Neural cell (in vitro differentiated cells): ENCODE data around the gene VCP. TPM values are rescaled to one million over a fixed set of nuclear protein-coding genes. Genes with fewer than 3 reads are reported as not detected.
A peak's percentile ranks its signal among the peaks of the same experiment; 100 is the strongest.

ENCODE experiments used
- H2AFZ ChIP-seq: fragments of 200-600, 300-800 bp; sonication (generic), shearing (Covaris generic); 2 replicates; pipeline ENCODE4 v1.6.0; 2014; ENCODE audit warnings: low read depth, mild to moderate bottlenecking, antibody characterized with exemption, low read length, moderate library complexity
- H3F3A ChIP-seq: fragments of 200-600 bp; shearing (Covaris generic); 2 replicates; pipeline ENCODE4 v1.6.1; 2016; ENCODE audit warnings: mild to moderate bottlenecking, moderate library complexity, mixed read lengths, antibody characterized with exemption, low read length; ENCODE audit not compliant: insufficient read depth, poor library complexity, severe bottlenecking
- H3K27ac ChIP-seq: fragments of 200-600, 300-800 bp; sonication (generic), shearing (Covaris generic); 2 replicates; pipeline ENCODE4 v1.5.1; 2014; ENCODE audit warnings: mild to moderate bottlenecking, low read length, moderate library complexity
- H3K27me3 ChIP-seq: fragments of 300-800, 200-600 bp; sonication (generic), shearing (Covaris generic); 2 replicates; pipeline ENCODE4 v1.6.0; 2014; ENCODE audit warnings: mild to moderate bottlenecking, low read depth, low read length, moderate library complexity; ENCODE audit not compliant: insufficient read depth
- H3K36me3 ChIP-seq: fragments of 300-800, 200-600 bp; sonication (generic), shearing (Covaris generic); 2 replicates; pipeline ENCODE4 v1.5.1; 2014; ENCODE audit warnings: mild to moderate bottlenecking, antibody characterized with exemption, low read length, moderate library complexity; ENCODE audit not compliant: insufficient read depth
- H3K4me2 ChIP-seq: fragments of 300-800, 200-600 bp; sonication (generic), shearing (Covaris generic); 2 replicates; pipeline ENCODE4 v1.6.0; 2014; ENCODE audit warnings: mild to moderate bottlenecking, low read length
- H3K4me3 ChIP-seq: fragments of 300-800, 200-600 bp; sonication (generic), shearing (Covaris generic); 2 replicates; pipeline ENCODE4 v1.5.1; 2014; ENCODE audit warnings: mild to moderate bottlenecking, low read length, moderate library complexity
- H3K79me2 ChIP-seq: fragments of 200-600 bp; shearing (Covaris generic); replicated peaks from 2 replicates; pipeline ENCODE4 v1.6.0; 2014; ENCODE audit warnings: mild to moderate bottlenecking, low read length, moderate library complexity; ENCODE audit not compliant: insufficient read depth
- H3K9ac ChIP-seq: fragments of 300-800, 200-600 bp; sonication (generic), shearing (Covaris generic); 2 replicates; pipeline ENCODE4 v1.6.1; 2016; ENCODE audit warnings: mild to moderate bottlenecking, low read length, mixed read lengths
- H3K9me2 ChIP-seq: fragments of 200-600 bp; shearing (Covaris generic); 2 replicates; pipeline ENCODE4 v1.6.1; 2016; ENCODE audit warnings: mild to moderate bottlenecking, low read length, mixed read lengths; ENCODE audit not compliant: insufficient read depth
- H3K9me3 ChIP-seq: fragments of 200-600, 300-800 bp; sonication (generic), shearing (Covaris generic); 2 replicates; pipeline ENCODE4 v1.6.1; 2016; ENCODE audit warnings: mild to moderate bottlenecking, mixed run types, low read length, moderate library complexity, mixed read lengths
- H4K20me1 ChIP-seq: fragments of 200-600 bp; shearing (Covaris generic); 2 replicates; pipeline ENCODE4 v1.6.1; 2016; ENCODE audit warnings: mild to moderate bottlenecking, mixed run types; ENCODE audit not compliant: insufficient read depth
- EP300 ChIP-seq: fragments of 450-650 bp; conservative IDR thresholded peaks from 2 replicates; pipeline ENCODE4 v1.6.1; 2014; ENCODE audit warnings: antibody characterized with exemption, mild to moderate bottlenecking, moderate library complexity; ENCODE audit not compliant: poor library complexity, severe bottlenecking
- EZH2 ChIP-seq: fragments of 200-600, 300-800 bp; shearing (Covaris generic), sonication (generic); IDR thresholded peaks from 2 replicates; pipeline ENCODE4 v1.6.1; 2014; ENCODE audit warnings: antibody characterized with exemption, low read length, borderline replicate concordance, mild to moderate bottlenecking; ENCODE audit not compliant: insufficient read depth, poor library complexity, severe bottlenecking
- MXI1 ChIP-seq: fragments of 450-650 bp; conservative IDR thresholded peaks from 2 replicates; pipeline ENCODE4 v1.6.1; 2014; ENCODE audit warnings: antibody characterized with exemption, mild to moderate bottlenecking; ENCODE audit not compliant: poor library complexity, severe bottlenecking
- POLR2AphosphoS5 ChIP-seq: IDR thresholded peaks from 2 replicates; pipeline ENCODE4 v1.6.1; 2012
- RAD21 ChIP-seq: fragments of 450-650 bp; conservative IDR thresholded peaks from 2 replicates; pipeline ENCODE4 v1.6.1; 2014; ENCODE audit warnings: antibody characterized with exemption, mild to moderate bottlenecking, moderate library complexity
- REST ChIP-seq: IDR thresholded peaks from 2 replicates; pipeline ENCODE4 v1.6.1; 2012; ENCODE audit warnings: borderline replicate concordance
- SMC3 ChIP-seq: fragments of 450-650 bp; conservative IDR thresholded peaks from 2 replicates; pipeline ENCODE4 v1.6.1; 2014; ENCODE audit warnings: antibody characterized with exemption, mild to moderate bottlenecking, moderate library complexity; ENCODE audit not compliant: poor library complexity
- TAF1 ChIP-seq: IDR thresholded peaks from 2 replicates; pipeline ENCODE4 v1.6.1; 2012; ENCODE audit warnings: low read depth
- polyA plus RNA-seq: library from polyadenylated mRNA; depleted of rRNA; stranded (reverse); fragments of >200 nt; gene quantifications from 2 replicates; pipeline ENCODE4 v1.2.3, GENCODE V29; 2014
- TF ChIP-seq, protein P1 (sequence below): fragments of 450-650 bp; IDR thresholded peaks from 2 replicates; pipeline ENCODE4 v1.5.1; 2014; ENCODE audit warnings: antibody characterized with exemption, mild to moderate bottlenecking, moderate library complexity; ENCODE audit not compliant: poor library complexity, severe bottlenecking

VCP gene
- polyA plus RNA-seq, 1 donor from 2014 or later, result 139 TPM

GRCh38 chr9:35070823-35071813 is 1.3 kb downstream of the VCP start:
- H3K9ac ChIP-seq, result peak overlapping the region; percentile 96
- TF ChIP-seq EZH2 (no peak), SMC3 (no peak), RAD21 (no peak)
- H3K4me2 ChIP-seq, result peak overlapping the region; percentile 88
- no peaks in the 10 kb centered on the region for H3F3A ChIP-seq
- H2AFZ ChIP-seq, result no peak overlapping the region
- no peaks in the 10 kb centered on the region for H3K9me3 ChIP-seq
- H3K36me3 ChIP-seq, result no peaks in the 10 kb centered on the region
- no peaks in the 10 kb centered on the region for H3K9me2 ChIP-seq
- peaks cover 55% of the 10 kb centered on the region for H3K79me2 ChIP-seq
- no peaks in the 10 kb centered on the region for H3K27me3 ChIP-seq
- H4K20me1 ChIP-seq, result peaks cover 14% of the 10 kb centered on the region
- peak overlapping the region; percentile 93 for H3K27ac ChIP-seq
- H3K4me3 ChIP-seq, result peak overlapping the region; percentile 97

- H3K27me3 ChIP-seq, result no peaks in the 10 kb centered on the region
- H3K4me3 ChIP-seq, result peak overlapping the region; percentile 18
- no peak overlapping the region for H3K9ac ChIP-seq
- no peak overlapping the region for H2AFZ ChIP-seq
- TF ChIP-seq SMC3 (no peak), REST (no peak), EZH2 (no peak), RAD21 (no peak), TAF1 (no peak), EP300 (no peak), POLR2AphosphoS5 (no peak), MXI1 (no peak)
- TF ChIP-seq, protein P1, sequence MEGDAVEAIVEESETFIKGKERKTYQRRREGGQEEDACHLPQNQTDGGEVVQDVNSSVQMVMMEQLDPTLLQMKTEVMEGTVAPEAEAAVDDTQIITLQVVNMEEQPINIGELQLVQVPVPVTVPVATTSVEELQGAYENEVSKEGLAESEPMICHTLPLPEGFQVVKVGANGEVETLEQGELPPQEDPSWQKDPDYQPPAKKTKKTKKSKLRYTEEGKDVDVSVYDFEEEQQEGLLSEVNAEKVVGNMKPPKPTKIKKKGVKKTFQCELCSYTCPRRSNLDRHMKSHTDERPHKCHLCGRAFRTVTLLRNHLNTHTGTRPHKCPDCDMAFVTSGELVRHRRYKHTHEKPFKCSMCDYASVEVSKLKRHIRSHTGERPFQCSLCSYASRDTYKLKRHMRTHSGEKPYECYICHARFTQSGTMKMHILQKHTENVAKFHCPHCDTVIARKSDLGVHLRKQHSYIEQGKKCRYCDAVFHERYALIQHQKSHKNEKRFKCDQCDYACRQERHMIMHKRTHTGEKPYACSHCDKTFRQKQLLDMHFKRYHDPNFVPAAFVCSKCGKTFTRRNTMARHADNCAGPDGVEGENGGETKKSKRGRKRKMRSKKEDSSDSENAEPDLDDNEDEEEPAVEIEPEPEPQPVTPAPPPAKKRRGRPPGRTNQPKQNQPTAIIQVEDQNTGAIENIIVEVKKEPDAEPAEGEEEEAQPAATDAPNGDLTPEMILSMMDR, result no peak
- H3K27ac ChIP-seq, result no peak overlapping the region
- peaks cover 60% of the 10 kb centered on the region for H3K79me2 ChIP-seq
- no peaks in the 10 kb centered on the region for H3F3A ChIP-seq
- no peaks in the 10 kb centered on the region for H3K9me2 ChIP-seq
- H3K4me2 ChIP-seq, result no peak overlapping the region
- H4K20me1 ChIP-seq, result peaks cover 14% of the 10 kb centered on the region
- H3K9me3 ChIP-seq, result no peaks in the 10 kb centered on the region
- H3K36me3 ChIP-seq, result no peaks in the 10 kb centered on the region
These were observed 3.4 kb downstream of the VCP start for GRCh38 chr9:35069020-35069419.
